Effector memory CD4-positive, alpha-beta T cell (primary cell): ENCODE measurements around the gene COG2.

Experiments
- DNase-seq, 3 donors: peaks; one replicate each; pipeline ENCODE4 v3.0.0-alpha.2; 2020
- H3K27ac ChIP-seq: 2 replicates; pipeline ENCODE4 v1.7.0; 2013; ENCODE audit warnings: mild to moderate bottlenecking, low read length, moderate library complexity; ENCODE audit not compliant: insufficient read depth, poor library complexity, severe bottlenecking
- H3K27me3 ChIP-seq: replicated peaks from 2 replicates; pipeline ENCODE4 v1.7.0; 2013; ENCODE audit warnings: mild to moderate bottlenecking, low read length; ENCODE audit not compliant: insufficient read depth, control insufficient read depth, poor library complexity, severe bottlenecking
- H3K36me3 ChIP-seq: 2 replicates; pipeline ENCODE4 v1.7.0; 2013; ENCODE audit warnings: mild to moderate bottlenecking, low read length, moderate library complexity; ENCODE audit not compliant: control insufficient read depth, insufficient read depth
- H3K4me1 ChIP-seq: 2 replicates; pipeline ENCODE4 v1.7.0; 2013; ENCODE audit warnings: low read length, mild to moderate bottlenecking; ENCODE audit not compliant: control insufficient read depth, insufficient read depth, poor library complexity, severe bottlenecking
- H3K4me3 ChIP-seq: 2 replicates; pipeline ENCODE4 v1.7.0; 2013; ENCODE audit warnings: low read length, low read depth, mild to moderate bottlenecking; ENCODE audit not compliant: insufficient read depth, poor library complexity, severe bottlenecking
- H3K9me3 ChIP-seq: 2 replicates; pipeline ENCODE4 v1.7.0; 2013; ENCODE audit warnings: mild to moderate bottlenecking, low read length, moderate library complexity; ENCODE audit not compliant: control insufficient read depth

Gene COG2

GRCh38 chr1:230725256-230726012, 83.2 kb downstream of the COG2 start:
- no peaks in the 10 kb centered on the region for H3K4me1 ChIP-seq
- H3K9me3 ChIP-seq, result no peaks in the 10 kb centered on the region
- H3K36me3 ChIP-seq, result no peaks in the 10 kb centered on the region
- DNase-seq, result no peak
- peaks cover 5% of the 10 kb centered on the region for H3K27me3 ChIP-seq
- no peak overlapping the region for H3K27ac ChIP-seq
- H3K4me3 ChIP-seq, result no peak overlapping the region

DNA sequence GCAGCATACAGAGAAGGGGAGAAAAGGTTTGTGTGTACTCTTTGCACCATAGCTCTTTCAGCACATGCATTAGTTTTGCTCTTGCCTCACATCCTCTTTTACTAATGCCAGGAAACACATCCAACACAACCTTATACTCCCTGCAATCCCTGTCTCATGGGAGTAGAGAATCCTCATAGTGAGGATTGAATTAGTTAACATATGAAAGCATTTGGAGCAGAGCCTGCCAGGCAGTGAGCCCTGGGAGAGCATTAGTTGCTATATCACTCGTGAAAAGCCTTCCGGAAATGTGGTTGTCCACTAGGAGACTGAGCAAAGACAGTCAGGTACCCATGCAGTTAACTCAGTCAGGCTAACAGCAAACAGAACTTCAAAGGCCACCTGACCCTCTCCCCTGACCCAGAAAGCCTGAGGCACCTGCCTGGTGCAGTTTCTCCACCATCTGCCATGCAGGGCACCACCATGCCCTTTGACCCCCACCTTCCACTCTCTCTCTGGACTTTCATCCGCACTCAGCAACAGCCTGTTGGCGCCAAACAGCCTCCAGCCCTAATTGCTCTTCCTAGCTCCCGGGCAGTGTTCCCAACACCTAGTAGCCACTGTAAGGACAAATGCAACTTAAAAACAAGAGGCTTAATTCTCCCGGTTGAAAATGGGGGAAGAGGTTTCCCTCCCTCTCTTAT, 86.6 kb downstream of the COG2 start:
- no peaks in the 10 kb centered on the region for H3K4me1 ChIP-seq
- no peaks in the 10 kb centered on the region for H3K36me3 ChIP-seq
- H3K4me3 ChIP-seq, result no peak overlapping the region
- H3K27ac ChIP-seq, result no peak overlapping the region
- no peak for DNase-seq
- H3K9me3 ChIP-seq, result no peaks in the 10 kb centered on the region
- H3K27me3 ChIP-seq, result peaks cover 5% of the 10 kb centered on the region

GRCh38 chr1:230730977-230731376, 88.7 kb downstream of the COG2 start:
- DNase-seq, result no peak
- Histone ChIP-seq H3K4me1 (no peaks in the 10 kb centered on the region), H3K27me3 (peaks cover 4% of the 10 kb centered on the region), H3K27ac (no peak overlapping the region), H3K9me3 (no peaks in the 10 kb centered on the region), H3K4me3 (no peak overlapping the region), H3K36me3 (no peaks in the 10 kb centered on the region)

GRCh38 chr1:230735447-230735846, 93.2 kb downstream of the COG2 start:
- Histone ChIP-seq H3K9me3 (no peaks in the 10 kb centered on the region), H3K36me3 (no peaks in the 10 kb centered on the region), H3K27ac (no peak overlapping the region), H3K27me3 (no peaks in the 10 kb centered on the region), H3K4me3 (no peak overlapping the region), H3K4me1 (no peaks in the 10 kb centered on the region)
- no peak for DNase-seq

DNA sequence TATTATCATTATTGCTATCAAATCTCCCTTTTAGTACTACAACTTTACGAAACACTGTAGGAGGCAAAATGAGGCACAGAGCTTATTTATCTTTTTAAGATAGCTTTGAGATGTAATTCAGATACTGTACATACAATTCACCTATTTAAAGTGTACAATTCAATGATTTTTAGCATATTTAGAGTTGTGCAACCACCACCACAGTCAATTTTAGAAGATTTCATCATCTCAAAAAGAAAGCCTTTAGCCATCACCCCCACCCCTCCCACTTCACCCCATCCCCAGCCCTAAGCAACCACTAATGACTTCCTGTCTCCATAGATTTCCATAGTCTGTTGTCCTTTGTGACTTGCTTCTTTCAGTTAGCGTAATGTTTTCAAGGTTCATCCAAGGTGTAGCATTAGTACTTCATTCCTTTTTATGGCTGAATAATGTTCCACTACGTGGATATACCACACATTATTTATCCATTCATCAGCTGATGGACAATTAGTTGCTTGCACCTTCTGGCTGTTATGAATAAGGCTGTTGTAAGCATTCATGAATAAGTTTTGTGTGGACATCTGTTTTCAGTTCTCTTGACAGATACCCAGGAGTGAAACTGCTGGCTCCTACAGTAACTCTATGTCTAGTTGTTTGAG, 95.5 kb downstream of the COG2 start:
- no peaks in the 10 kb centered on the region for H3K27me3 ChIP-seq
- H3K36me3 ChIP-seq, result no peaks in the 10 kb centered on the region
- H3K4me1 ChIP-seq, result no peaks in the 10 kb centered on the region
- H3K4me3 ChIP-seq, result no peak overlapping the region
- no peaks in the 10 kb centered on the region for H3K9me3 ChIP-seq
- DNase-seq, result no peak
- no peak overlapping the region for H3K27ac ChIP-seq

GRCh38 chr1:230739564-230740290, 97.4 kb downstream of the COG2 start:
- Histone ChIP-seq H3K9me3 (no peaks in the 10 kb centered on the region), H3K4me3 (no peak overlapping the region), H3K27me3 (no peaks in the 10 kb centered on the region), H3K36me3 (no peaks in the 10 kb centered on the region), H3K27ac (no peak overlapping the region), H3K4me1 (no peaks in the 10 kb centered on the region)
- DNase-seq, result no peak
